Transverse colon (tissue), 4 donors: ENCODE results near the gene MOB3B. TPM values are rescaled to one million over a fixed set of nuclear protein-coding genes. Genes with fewer than 3 reads are reported as not detected.

Source experiments
- DNase-seq: peaks from one replicate; pipeline ENCODE4 v3.0.0-alpha.2; 2019
- H3K27ac ChIP-seq, 4 donors: fragments of 200-600 bp; sonication (generic); 2 replicates each; pipeline ENCODE4 v1.5.1; 2016 to 2018; ENCODE audit warnings: inconsistent platforms in 4 of 4
- H3K27me3 ChIP-seq: fragments of 200-600 bp; sonication (generic); 2 replicates; pipeline ENCODE4 v1.5.1; 2017; ENCODE audit warnings: inconsistent platforms
- H3K36me3 ChIP-seq, 4 donors: fragments of 200-600 bp; sonication (generic); 2 replicates each; pipeline ENCODE4 v1.5.1; 2017 to 2019; ENCODE audit warnings: inconsistent platforms in 4 of 4
- H3K4me1 ChIP-seq, 4 donors: fragments of 200-600 bp; sonication (generic); 2 replicates each; pipeline ENCODE4 v1.5.1; 2017 to 2020; ENCODE audit warnings: inconsistent platforms in 4 of 4
- H3K4me3 ChIP-seq, 4 donors: fragments of 200-600 bp; sonication (generic); 1 replicate in 1 of 4; 2 replicates in 3 of 4; pipeline versions ENCODE4 v1.5.1 to v1.6.1; 2017 to 2019; ENCODE audit warnings: inconsistent platforms in 4 of 4
- H3K9me3 ChIP-seq, 2 donors: fragments of 200-600 bp; sonication (generic); 2 replicates each; pipeline ENCODE4 v1.5.1; 2017 to 2019; ENCODE audit warnings: inconsistent platforms in 2 of 2
- CTCF ChIP-seq, 5 experiments: fragments of 200-600 bp in 3 of 5; fragments of 450-650 bp in 2 of 5; sonication (generic) in 3 of 5; IDR thresholded peaks; 1 replicate in 2 of 5; 2 replicates in 3 of 5; pipeline ENCODE4 v1.5.1; 2016 to 2017; ENCODE audit warnings: antibody characterized with exemption in 5 of 5, inconsistent platforms in 3 of 5, mild to moderate bottlenecking in 2 of 5, moderate library complexity in 1 of 5
- EP300 ChIP-seq: sonication (generic); formaldehyde crosslinking; IDR thresholded peaks from one replicate; pipeline ENCODE4 v1.6.1; 2017; ENCODE audit warnings: antibody characterized with exemption, low read depth
- POLR2A ChIP-seq: fragments of 450-650 bp; IDR thresholded peaks from one replicate; pipeline ENCODE4 v1.6.1; 2016; ENCODE audit warnings: antibody characterized with exemption, mild to moderate bottlenecking, moderate library complexity
- POLR2AphosphoS5 ChIP-seq, 3 donors: sonication (generic); formaldehyde crosslinking; IDR thresholded peaks; one replicate each; pipeline ENCODE4 v1.6.1; 2016; ENCODE audit warnings: antibody characterized with exemption in 3 of 3
- WGBS, 2 donors: methylation state at CpG; one replicate each; pipeline ENCODE4 v1.1.5; 2018; ENCODE audit warnings: low coverage in 1 of 2; 5-methylcytosine and 5-hydroxymethylcytosine counted together
- in situ Hi-C, 4 donors: fragments of 200-750 bp; cut with MboI; loops; one replicate each; pipeline versions ENCODE4 v1.15.0 to v1.15.1; 2017; ENCODE audit warnings: low sequenced_read_pairs in 3 of 4, low pct_ligation_motif_present in 1 of 4, low pct_unique_long_range_greater_than_20kb in 1 of 4
- intact Hi-C: fragments of 100-400 bp; cut with DNase I; formaldehyde crosslinking; loops from one replicate; pipeline ENCODE4 v1.15.1; 2023; ENCODE audit warnings: low total_unique reads
- total RNA-seq, 4 donors: library from RNA; depleted of rRNA; stranded (reverse); fragments of >200 nt; gene quantifications; one replicate each; pipeline ENCODE4 v1.1.0, GENCODE V29; 2016

Gene MOB3B
- total RNA-seq, 4 donors from 2014 or later, result 18.3 to 39.7 (median 29.1) TPM

GRCh38 chr9:27445057-27445595, 84.5 kb downstream of the MOB3B start:
- Histone ChIP-seq H3K36me3 (no peaks in the 10 kb centered on the region), H3K27me3 (no peaks in the 10 kb centered on the region), H3K27ac (peak overlapping the region in 1 of 4 donors; percentile 17), H3K9me3 (no peaks in the 10 kb centered on the region), H3K4me1 (peaks cover 3 to 34% (median 16%) of the 10 kb centered on the region in 4 donors), H3K4me3 (no peak overlapping the region)
- TF ChIP-seq POLR2A (no peak), POLR2AphosphoS5 (IDR thresholded peaks at IDR 0.05) (no peak), EP300 (no peak), CTCF (IDR thresholded peaks at IDR 0.05) (no peak)
- WGBS, 2 donors, result 75 to 89% methylated on average over 4 to 5 of the region's 5 CpGs
- intact Hi-C loops, result no loop called here
- in situ Hi-C loops, result no loop called here
- DNase-seq, result no peak

- Histone ChIP-seq H3K36me3 (no peaks in the 10 kb centered on the region), H3K27me3 (no peaks in the 10 kb centered on the region), H3K4me3 (no peak overlapping the region), H3K27ac (peak overlapping the region; percentile 52 to 77 (median 62)), H3K4me1 (peaks cover 3 to 43% (median 25%) of the 10 kb centered on the region in 4 donors), H3K9me3 (no peaks in the 10 kb centered on the region)
- DNase-seq, result peak; percentile 71
- intact Hi-C loops (no loop called here), in situ Hi-C loops (no loop called here)
- WGBS, 2 donors, result 49 to 58% methylated on average over 2 to 4 of the region's 4 CpGs
- TF ChIP-seq POLR2AphosphoS5 (IDR thresholded peaks at IDR 0.05), result peak in 1 of 3 donors; percentile 28
- no peak for TF ChIP-seq POLR2A
- no peak for TF ChIP-seq CTCF (IDR thresholded peaks at IDR 0.05)
- no peak for TF ChIP-seq EP300
Measured at GRCh38 chr9:27442464-27442863, 87.2 kb downstream of the MOB3B start.

- in situ Hi-C loops, result no loop called here
- intact Hi-C loops, result no loop called here
- Histone ChIP-seq H3K4me1 (peaks cover 3 to 50% (median 29%) of the 10 kb centered on the region in 4 donors), H3K9me3 (no peaks in the 10 kb centered on the region), H3K27me3 (no peaks in the 10 kb centered on the region), H3K4me3 (no peak overlapping the region), H3K27ac (peak overlapping the region; percentile 44 to 77 (median 62)), H3K36me3 (no peaks in the 10 kb centered on the region)
- no peak for DNase-seq
- TF ChIP-seq POLR2A (no peak), POLR2AphosphoS5 (IDR thresholded peaks at IDR 0.05) (no peak), CTCF (IDR thresholded peaks at IDR 0.05) (no peak), EP300 (no peak)
- WGBS, 2 donors, result 78 to 91% methylated on average over 2 to 4 of the region's 4 CpGs
Measured at GRCh38 chr9:27441741-27442070, 87.9 kb downstream of the MOB3B start.

GRCh38 chr9:27440888-27441740, 88.5 kb downstream of the MOB3B start:
- in situ Hi-C loops (no loop called here), intact Hi-C loops (no loop called here)
- peaks cover 3 to 51% (median 32%) of the 10 kb centered on the region in 4 donors for H3K4me1 ChIP-seq
- H3K9me3 ChIP-seq, result no peaks in the 10 kb centered on the region
- H3K4me3 ChIP-seq, result no peak overlapping the region
- DNase-seq, result no peak
- H3K27ac ChIP-seq, result peak overlapping the region; percentile 44 to 77 (median 62)
- WGBS, 2 donors, result 90% methylated on average over 5 of the region's 5 CpGs; no CpG with 5 or more reads in 1 of the 2 donors
- no peaks in the 10 kb centered on the region for H3K27me3 ChIP-seq
- TF ChIP-seq POLR2A, result no peak
- no peak for TF ChIP-seq CTCF (IDR thresholded peaks at IDR 0.05)
- peak in 1 of 3 donors; percentile 12 for TF ChIP-seq POLR2AphosphoS5 (IDR thresholded peaks at IDR 0.05)
- no peak for TF ChIP-seq EP300
- H3K36me3 ChIP-seq, result no peaks in the 10 kb centered on the region
